WERI-Rb-1 (cell line): ENCODE measurements around the gene KLHL25.

Source experiments
- DNase-seq: peaks from one replicate; pipeline ENCODE4 v3.0.0-alpha.2; 2020
- H3K27ac ChIP-seq: fragments of 250-450 bp; sonication (Bioruptor Pico); 2 replicates; pipeline ENCODE4 v1.5.1; 2020; ENCODE audit warnings: mild to moderate bottlenecking, moderate library complexity
- H3K27me3 ChIP-seq: fragments of 250-450 bp; sonication (Bioruptor Pico); 2 replicates; pipeline ENCODE4 v1.5.1; 2021; ENCODE audit warnings: mild to moderate bottlenecking, low read depth, moderate library complexity; ENCODE audit not compliant: insufficient read depth, severe bottlenecking
- H3K36me3 ChIP-seq: fragments of 250-450 bp; sonication (Bioruptor Pico); 2 replicates; pipeline ENCODE4 v1.5.1; 2020; ENCODE audit warnings: mild to moderate bottlenecking, moderate library complexity
- H3K4me3 ChIP-seq: 2 replicates; pipeline ENCODE4 v1.5.1; 2011; ENCODE audit warnings: low read depth, mild to moderate bottlenecking, control low read depth, low read length
- H3K9me3 ChIP-seq: fragments of 250-450 bp; sonication (Bioruptor Pico); 2 replicates; pipeline ENCODE4 v1.5.1; 2021; ENCODE audit warnings: mild to moderate bottlenecking, moderate library complexity; ENCODE audit not compliant: severe bottlenecking
- TF ChIP-seq, protein P1 (sequence below): IDR thresholded peaks from 2 replicates; pipeline ENCODE4 v1.5.1; 2011; ENCODE audit warnings: low read depth, mild to moderate bottlenecking, control low read depth, inconsistent platforms, low read length

The KLHL25 gene

DNA sequence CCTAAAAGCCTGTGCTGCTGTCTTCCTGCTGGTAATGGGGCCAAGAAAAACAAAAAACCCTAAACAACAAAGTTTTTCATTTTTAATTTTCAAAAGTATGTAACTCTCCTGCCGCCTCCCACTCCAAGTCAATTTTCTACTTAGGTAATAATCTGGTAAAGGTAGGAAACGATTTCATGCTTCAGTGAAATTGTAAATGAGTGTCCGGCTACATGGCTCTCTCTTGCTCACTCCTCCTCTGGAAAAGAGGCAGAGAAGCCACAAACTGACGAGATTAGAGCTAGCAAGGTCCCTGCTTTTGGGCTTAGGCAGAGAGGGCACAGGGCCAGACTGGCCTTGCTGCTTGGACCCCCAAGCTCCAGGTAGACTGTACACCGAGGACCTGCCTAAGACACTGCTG is 23.5 kb downstream of the KLHL25 start:
- TF ChIP-seq, protein P1, sequence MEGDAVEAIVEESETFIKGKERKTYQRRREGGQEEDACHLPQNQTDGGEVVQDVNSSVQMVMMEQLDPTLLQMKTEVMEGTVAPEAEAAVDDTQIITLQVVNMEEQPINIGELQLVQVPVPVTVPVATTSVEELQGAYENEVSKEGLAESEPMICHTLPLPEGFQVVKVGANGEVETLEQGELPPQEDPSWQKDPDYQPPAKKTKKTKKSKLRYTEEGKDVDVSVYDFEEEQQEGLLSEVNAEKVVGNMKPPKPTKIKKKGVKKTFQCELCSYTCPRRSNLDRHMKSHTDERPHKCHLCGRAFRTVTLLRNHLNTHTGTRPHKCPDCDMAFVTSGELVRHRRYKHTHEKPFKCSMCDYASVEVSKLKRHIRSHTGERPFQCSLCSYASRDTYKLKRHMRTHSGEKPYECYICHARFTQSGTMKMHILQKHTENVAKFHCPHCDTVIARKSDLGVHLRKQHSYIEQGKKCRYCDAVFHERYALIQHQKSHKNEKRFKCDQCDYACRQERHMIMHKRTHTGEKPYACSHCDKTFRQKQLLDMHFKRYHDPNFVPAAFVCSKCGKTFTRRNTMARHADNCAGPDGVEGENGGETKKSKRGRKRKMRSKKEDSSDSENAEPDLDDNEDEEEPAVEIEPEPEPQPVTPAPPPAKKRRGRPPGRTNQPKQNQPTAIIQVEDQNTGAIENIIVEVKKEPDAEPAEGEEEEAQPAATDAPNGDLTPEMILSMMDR, result no peak
- H3K27me3 ChIP-seq, result no peaks in the 10 kb centered on the region
- no peak overlapping the region for H3K4me3 ChIP-seq
- no peaks in the 10 kb centered on the region for H3K9me3 ChIP-seq
- no peak for DNase-seq
- H3K36me3 ChIP-seq, result peaks cover 4% of the 10 kb centered on the region; the same call in 1 of the 2 replicates
- H3K27ac ChIP-seq, result no peak overlapping the region

DNA sequence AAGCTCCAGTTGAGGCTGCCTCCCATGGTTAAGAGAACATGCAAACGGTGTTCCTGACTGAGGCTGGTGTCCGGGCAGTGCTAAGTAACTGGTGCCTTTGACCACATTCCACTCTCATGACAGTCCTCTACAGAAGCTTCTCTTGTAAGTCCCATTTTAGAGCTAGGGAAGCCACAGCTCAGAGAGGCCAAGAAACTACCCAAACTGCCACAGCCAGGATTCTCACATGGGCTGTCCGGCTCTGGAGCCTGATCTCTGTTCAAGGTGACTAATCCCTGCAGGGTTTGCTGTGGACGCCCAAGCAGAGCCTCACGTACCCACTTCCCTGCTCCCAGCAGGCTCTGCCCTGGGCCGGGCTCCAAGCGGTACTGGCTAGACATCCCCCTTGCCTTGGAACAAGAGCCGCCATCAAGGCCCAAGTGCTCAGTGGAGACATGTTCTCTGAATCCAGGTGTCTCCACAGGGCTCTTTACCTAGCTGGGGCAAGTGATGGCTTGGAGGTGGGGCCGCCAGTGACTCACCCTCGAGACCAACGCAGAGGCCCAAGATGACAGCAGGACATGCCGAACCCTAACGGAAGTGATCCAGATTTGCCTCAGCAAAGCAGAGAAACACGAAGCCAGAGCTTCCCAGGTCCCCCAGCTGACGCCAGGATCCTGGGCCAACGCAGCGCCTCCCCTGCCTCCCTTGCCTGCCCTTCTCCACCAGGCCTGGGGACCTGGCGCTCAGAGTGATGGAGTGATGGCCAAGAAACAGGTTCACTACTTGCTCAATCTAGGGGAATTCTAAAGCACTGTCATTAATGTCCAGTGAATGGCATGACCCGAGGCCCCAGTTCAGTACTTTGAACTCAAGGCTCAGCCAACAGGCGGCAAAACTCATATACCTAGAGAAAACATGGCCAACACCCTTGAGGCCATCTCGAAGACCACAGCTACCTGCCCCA is 24.4 kb downstream of the KLHL25 start:
- TF ChIP-seq, protein P1, result no peak
- H3K27ac ChIP-seq, result no peak overlapping the region
- no peaks in the 10 kb centered on the region for H3K27me3 ChIP-seq
- no peak overlapping the region for H3K4me3 ChIP-seq
- H3K9me3 ChIP-seq, result no peaks in the 10 kb centered on the region
- H3K36me3 ChIP-seq, result peaks cover 4% of the 10 kb centered on the region; the same call in 1 of the 2 replicates
- no peak for DNase-seq

DNA sequence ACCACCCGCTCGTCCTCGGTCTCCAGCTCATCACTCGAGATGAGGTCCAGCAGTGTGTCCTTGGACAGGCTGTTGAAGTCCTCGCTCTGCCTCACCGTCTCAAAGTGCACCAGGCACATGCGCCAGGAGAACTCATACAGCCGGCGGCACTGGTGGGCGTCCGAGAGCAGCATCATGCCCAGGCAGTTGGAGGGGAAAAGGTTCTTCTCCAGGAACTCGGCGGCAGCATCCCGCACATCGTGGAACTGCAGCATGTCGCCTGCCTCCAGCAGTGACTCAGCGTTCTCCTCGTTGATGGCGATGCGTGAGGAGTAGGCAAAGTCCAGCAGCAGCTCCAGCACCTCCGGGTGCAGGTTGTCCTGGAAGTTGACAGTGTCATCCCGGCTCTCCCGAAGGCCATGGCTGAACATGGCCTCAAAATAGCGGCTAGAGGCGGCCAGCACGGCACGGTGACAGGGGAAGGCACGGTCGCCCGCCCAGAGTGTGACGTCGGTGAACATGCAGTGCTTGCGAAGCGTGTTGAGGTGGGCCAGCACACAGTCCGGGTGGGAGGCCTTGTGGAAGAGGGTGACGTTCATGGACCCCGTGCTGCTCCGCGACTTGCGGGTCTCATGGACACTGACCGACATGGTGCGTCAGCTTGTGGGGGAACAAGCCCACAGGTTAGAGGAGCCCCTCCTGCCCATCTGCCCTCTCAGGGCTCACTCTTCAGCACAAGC is 25.4 kb downstream of the KLHL25 start:
- Histone ChIP-seq H3K36me3 (peaks cover 4% of the 10 kb centered on the region; the same call in 1 of the 2 replicates), H3K9me3 (no peaks in the 10 kb centered on the region), H3K27ac (no peak overlapping the region), H3K27me3 (no peaks in the 10 kb centered on the region), H3K4me3 (no peak overlapping the region)
- DNase-seq, result no peak
- TF ChIP-seq, protein P1, result no peak

DNA sequence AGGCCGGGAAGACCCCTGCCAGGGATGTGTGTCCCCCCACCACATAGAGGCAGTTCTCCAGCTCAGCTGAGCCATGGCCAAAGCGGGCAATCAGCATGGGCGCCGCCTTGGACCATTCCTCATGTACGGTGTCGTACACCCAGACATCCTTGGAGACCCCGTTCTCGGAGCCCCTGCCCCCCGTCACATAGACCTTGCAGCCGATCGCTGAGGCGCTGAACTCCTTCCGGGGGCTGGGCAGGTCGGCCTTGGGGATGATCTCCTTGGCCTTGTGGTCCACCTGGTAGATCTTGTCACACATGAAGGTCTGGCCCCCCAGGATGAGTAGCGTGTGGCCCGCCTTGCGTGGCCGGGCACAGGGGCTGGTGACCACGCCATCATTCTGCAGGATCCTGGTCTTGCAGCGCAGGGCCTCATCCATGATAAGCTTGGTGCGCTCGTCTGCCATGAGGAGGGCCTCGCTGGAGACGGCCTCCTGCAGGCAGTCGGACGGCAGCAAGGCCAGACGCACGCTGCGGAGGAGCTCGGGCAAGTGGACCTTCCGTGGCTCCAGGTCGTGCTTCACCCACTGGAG is 26.0 kb downstream of the KLHL25 start:
- no peak for DNase-seq
- no peak overlapping the region for H3K4me3 ChIP-seq
- H3K27ac ChIP-seq, result no peak overlapping the region
- peaks cover 4% of the 10 kb centered on the region; the same call in 1 of the 2 replicates for H3K36me3 ChIP-seq
- no peaks in the 10 kb centered on the region for H3K9me3 ChIP-seq
- TF ChIP-seq, protein P1, result no peak
- H3K27me3 ChIP-seq, result no peaks in the 10 kb centered on the region

DNA sequence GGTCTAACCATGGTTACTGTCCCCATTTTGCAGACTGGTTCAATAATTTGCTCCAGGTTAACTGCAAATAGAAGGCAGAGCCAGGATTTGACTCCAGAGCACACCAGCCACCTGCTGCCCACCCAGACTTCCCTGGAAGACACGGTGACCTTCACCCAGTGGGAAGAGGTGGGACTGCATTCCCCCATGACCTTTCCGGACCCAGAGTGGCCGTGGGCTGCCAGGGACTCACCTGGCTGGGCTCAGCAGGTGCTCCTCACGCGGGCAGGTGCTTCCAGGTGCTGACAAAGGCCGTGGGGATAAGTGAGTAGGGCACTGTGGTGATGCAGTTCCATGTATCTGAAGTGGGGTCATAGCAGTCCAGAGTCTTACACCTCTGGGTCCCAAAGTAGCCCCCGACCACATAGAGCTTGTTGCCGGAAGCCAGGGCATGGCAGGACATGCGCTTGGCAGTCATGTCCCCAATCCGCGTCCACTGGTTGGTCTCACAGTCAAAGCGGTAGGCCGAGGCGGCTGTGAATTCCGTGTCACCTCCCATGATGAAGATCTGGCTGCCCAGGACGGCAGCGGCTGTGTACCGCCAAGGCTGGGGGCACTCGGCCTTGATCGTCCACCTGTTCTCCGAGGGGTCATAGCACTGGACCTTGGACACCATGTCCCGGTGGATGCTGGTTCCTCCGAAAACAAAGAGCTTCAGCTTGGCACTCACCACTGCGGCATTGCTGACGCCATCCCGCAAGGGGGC is 26.8 kb downstream of the KLHL25 start:
- no peak overlapping the region for H3K4me3 ChIP-seq
- peaks cover 4% of the 10 kb centered on the region; the same call in 1 of the 2 replicates for H3K36me3 ChIP-seq
- no peaks in the 10 kb centered on the region for H3K9me3 ChIP-seq
- no peak overlapping the region for H3K27ac ChIP-seq
- no peak for DNase-seq
- H3K27me3 ChIP-seq, result no peaks in the 10 kb centered on the region
- TF ChIP-seq, protein P1, result no peak
